Amygdala (tissue), 56 donors: ENCODE data around the gene RNF175.
A peak's percentile ranks its signal among the peaks of the same experiment; 100 is the strongest.

Experiments
- DNase-seq, 56 donors: peaks; one replicate each; lab custom pipeline; 2025; lab: John Stamatoyannopoulos, UW

RNF175 gene

DNA sequence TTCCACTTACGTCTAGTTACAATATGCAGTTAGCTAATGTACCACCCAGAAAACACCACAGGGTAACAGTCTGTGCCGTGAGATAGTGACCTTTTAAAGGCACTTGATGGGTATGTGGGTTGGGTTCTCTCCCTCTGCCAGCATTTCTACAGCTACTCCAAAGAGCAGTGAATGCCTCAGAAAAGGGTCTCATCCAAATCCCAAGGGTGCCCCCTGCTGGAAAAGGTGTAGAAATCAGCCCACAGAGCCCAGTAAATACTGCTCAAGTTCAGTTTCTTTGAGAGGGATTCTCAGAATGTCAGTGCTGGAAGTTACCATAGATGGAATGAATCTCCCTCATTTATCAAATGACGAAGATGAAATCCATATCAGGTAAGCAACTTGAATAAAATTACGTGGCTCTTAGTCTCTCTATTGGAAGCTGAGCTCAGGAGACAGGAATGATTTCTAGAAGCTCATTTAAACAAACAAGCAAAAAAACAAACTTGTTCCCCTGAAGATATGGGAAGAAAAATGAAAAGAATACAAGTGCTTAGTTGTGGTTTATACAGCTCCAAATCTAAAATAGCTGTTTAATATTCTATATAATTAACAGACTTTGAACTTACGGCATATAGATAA, 9.5 kb downstream of the RNF175 start:
- DNase-seq: peak in 47 of 56 donors; percentile 4 to 74 (median 39)

GRCh38 chr4:153748378-153748777, 11.4 kb downstream of the RNF175 start:
- DNase-seq: no peak

GRCh38 chr4:153747406-153747955, 12.3 kb downstream of the RNF175 start:
- no peak for DNase-seq

- no peak for DNase-seq
Observed at GRCh38 chr4:153745651-153746050, 14.2 kb downstream of the RNF175 start.

- no peak for DNase-seq
Observed at GRCh38 chr4:153741541-153741940, 18.3 kb downstream of the RNF175 start.

DNA sequence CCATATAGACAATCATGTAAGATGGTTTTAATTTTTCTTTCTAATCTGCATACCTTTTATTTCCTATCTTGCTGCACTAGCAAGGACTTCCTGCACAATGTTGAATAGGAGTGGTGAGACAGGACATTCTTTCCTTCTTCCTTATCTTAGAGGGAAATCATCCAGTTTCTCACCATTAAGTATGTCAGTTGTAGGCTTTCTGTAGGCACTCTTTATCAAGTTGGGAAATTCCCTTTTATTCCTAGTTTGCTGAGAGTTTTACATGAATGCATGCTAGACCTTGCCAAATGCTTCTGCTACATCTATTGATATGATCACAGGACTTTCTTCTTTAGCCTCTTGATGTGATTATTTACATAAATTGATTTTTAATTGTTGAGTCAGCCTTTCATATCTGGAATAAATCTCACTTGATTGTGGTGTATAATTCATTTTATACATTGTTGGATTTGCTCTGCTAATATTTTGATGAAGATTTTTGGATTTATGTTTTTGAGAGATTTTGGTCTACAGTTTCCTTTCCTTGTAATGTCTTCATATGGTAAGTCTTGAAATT, 23.8 kb downstream of the RNF175 start:
- DNase-seq: no peak

DNA sequence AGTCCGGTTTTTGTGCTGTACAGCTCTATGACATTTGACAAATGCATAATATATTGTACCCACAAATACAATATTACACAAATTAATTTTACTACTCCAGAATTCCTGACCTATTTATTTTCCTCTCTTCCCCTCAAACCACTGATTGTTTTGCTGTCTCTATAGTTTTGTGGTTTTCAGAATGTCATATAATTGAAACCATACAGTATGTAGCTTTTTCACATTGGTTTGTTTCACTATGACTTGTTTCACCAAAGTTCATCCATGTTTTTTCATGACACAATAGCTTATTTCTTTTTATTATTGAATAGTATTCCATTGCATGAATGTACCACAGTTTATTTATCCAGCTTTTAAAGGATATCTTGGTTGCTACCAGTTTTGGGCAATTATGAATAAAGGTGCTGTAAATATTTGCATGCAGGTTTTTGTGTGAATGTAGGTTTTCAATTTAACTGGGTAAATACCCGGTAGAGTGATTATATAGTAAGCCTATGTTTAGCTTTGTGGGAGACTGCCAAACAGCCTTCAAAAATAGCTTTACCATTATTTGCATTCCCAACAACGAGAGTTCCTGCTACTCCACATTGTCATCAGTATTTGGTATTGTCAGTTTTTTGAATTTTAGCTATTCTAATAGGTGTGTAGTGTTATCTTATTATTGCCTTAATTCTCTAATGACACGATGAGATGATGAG, 25.9 kb downstream of the RNF175 start:
- no peak for DNase-seq

- peak in 1 of 56 donors; percentile 1 for DNase-seq
Observed at GRCh38 chr4:153731239-153731638, 28.6 kb downstream of the RNF175 start.

- no peak for DNase-seq
Observed at GRCh38 chr4:153729895-153730294, 29.9 kb downstream of the RNF175 start.

DNA sequence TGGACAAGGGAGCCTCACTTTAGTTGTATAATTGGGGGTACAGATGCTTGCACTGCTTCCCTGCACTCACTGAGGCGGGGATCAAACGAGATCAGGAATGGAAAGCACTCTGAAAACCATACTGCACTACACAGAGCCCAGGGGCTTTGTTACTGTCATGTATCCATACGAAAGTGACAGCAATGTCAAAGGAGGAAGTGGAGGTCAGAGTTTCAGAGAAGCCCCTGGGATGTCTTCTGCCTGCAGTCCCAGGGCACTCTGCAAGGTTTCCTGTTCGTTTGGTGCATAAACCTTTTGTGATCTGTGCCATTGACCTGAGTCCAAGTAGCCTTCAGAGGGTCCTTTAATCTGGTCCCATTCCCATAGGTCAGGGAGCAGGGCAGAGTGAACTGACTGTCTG, 31.2 kb downstream of the RNF175 start:
- no peak for DNase-seq

DNA sequence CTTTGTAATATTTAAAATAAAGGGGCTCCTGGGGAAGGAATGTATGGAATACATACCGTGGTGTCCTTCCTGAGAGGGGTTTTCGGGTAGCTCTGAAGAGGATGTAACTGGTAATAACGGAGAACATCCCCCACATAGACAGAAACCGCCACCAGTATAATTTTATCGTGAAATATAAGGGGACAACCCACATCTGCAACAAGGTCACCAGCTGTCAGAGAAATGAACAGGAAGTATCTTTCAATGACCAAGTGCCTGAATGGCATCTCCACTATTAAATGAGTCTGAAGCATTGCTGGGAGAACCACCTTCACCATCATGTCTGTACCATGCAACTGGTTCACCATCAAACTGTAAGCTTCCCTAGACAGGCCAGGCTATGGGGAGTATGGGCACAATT, 31.7 kb downstream of the RNF175 start:
- DNase-seq: no peak

DNA sequence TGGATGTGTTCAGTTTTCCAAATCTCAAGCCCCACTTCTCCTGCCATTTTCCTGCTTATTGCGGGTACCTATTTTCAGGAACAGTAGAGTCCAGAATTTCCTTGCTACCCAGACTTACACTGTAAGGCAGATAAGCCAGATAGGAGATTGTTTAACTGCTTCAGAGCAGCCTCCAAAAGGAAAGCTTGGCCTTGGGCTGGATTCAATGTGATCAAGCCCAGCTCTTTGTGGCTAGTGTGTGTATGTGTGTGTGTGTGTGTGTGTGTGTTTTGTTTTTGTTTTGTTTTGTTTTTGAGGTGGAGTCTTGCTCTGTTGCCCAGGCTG, 34.0 kb downstream of the RNF175 start:
- DNase-seq: no peak

- no peak for DNase-seq
Observed at GRCh38 chr4:153725136-153725830, 34.5 kb downstream of the RNF175 start.

GRCh38 chr4:153724606-153725005, 35.2 kb downstream of the RNF175 start:
- no peak for DNase-seq

DNA sequence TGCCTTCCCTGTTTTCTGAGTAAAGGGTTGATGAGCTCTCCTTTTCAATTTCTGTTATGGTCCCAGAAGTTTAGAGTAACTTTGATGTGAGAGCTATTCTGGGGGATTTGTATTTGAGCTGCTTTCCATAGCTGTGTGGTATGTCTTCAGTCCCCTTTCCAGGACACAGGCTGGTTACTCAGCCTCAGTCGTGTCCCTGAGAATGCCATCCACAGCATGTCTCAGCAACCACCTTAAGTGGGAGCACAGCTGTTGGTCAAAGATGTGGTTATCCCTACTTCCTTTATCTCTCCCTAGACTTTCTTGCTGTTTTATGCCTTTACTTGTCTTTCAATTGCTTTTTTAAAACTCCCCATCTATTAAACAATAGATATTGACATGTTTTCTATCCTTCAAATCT, 37.8 kb downstream of the RNF175 start:
- no peak for DNase-seq

- no peak for DNase-seq
Observed at GRCh38 chr4:153713866-153714646, 45.8 kb downstream of the RNF175 start.

GRCh38 chr4:153710681-153711080, 49.1 kb downstream of the RNF175 start:
- no peak for DNase-seq

- DNase-seq: no peak
Observed at GRCh38 chr4:153706519-153706918, 53.3 kb downstream of the RNF175 start.

DNA sequence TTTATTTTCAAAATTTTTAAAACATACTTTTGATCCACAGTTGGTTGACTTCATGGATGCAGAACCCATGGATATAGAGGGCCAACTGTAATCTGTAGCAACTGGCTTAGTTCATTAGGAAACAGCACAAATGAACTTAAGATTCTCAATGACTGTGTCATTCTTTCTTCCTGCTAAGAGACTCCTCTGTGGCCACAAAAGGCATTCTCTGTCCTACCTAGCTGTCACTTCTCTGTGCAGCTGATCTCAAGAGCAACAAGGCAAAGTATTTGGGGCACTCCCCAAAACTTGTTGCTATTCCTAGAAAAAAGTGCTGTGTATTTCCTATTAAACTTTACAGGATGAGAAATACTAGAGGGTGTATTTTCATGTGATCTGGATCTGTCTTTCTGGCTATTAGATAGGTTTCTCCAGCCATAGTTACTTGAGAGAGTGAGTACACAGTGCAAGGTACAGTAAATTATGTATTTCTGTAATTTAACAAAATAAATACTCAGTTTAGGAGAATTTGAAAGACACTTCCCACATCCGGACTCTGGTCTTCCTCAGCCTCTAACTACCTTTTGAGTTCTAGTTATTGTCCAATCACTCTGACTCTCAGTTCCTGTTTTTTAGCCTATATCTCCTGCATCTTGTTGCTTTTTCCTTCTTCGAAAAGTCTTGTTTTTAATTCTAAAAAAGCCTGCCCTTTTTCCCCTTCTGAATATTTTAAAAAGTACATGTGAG, 53.9 kb downstream of the RNF175 start:
- no peak for DNase-seq

GRCh38 chr4:153704522-153704921, 55.3 kb downstream of the RNF175 start:
- DNase-seq: no peak
